IMR-90 (cell line): ENCODE measurements around the gene FCRL2. TPM values are rescaled to one million over a fixed set of nuclear protein-coding genes. Genes with fewer than 3 reads are reported as not detected.

Experiments
- ATAC-seq: fragments of 200-7000 bp; cut with Tn5 transposase; 2 replicates; pipeline ENCODE4 v1.9.1; 2020; ENCODE audit warnings: low read depth, mild to moderate bottlenecking, moderate library complexity
- BruUV-seq: library from RNA; stranded (reverse); fragments of 400-500 nt; replicated peaks from 2 replicates; lab custom pipeline; 2021; lab: Mats Ljungman, UMichigan
- CTCF ChIA-PET: fragments of 300-600 bp; formaldehyde crosslinking; extraction: SDS; loops from one replicate; lab custom pipeline; 2021; ENCODE audit warnings: antibody characterized with exemption; lab: Yijun Ruan, JAX
- POLR2A ChIA-PET: fragments of 300-600 bp; sonication (Branson Sonifier 250); formaldehyde crosslinking; loops from one replicate; lab custom pipeline; 2022; ENCODE audit warnings: antibody characterized with exemption; ENCODE audit not compliant: unreplicated experiment; lab: Charles Lee
- DNase-seq: peaks from one replicate; pipeline ENCODE4 v3.0.0; 2013
- H2AFZ ChIP-seq: replicated peaks from 2 replicates; pipeline ENCODE3; 2013; ENCODE audit warnings: low read length, mild to moderate bottlenecking; ENCODE audit not compliant: poor library complexity
- H2AK5ac ChIP-seq: 2 replicates; pipeline ENCODE4 v1.6.1; 2013; ENCODE audit warnings: low read depth, low read length, inconsistent platforms
- H2AK9ac ChIP-seq: replicated peaks from 2 replicates; pipeline ENCODE3; 2013; ENCODE audit warnings: mild to moderate bottlenecking, low read depth, low read length, moderate library complexity; ENCODE audit not compliant: poor library complexity
- H2BK120ac ChIP-seq: 2 replicates; pipeline ENCODE4 v1.6.1; 2013; ENCODE audit warnings: low read depth, low read length, inconsistent platforms
- H2BK15ac ChIP-seq: 3 replicates; pipeline ENCODE4 v1.6.1; 2013; ENCODE audit warnings: low read depth, low read length, inconsistent platforms
- H2BK20ac ChIP-seq: 2 replicates; pipeline ENCODE4 v1.6.1; 2013; ENCODE audit warnings: low read depth, mild to moderate bottlenecking, inconsistent platforms, low read length, moderate library complexity
- H2BK5ac ChIP-seq: 2 replicates; pipeline ENCODE4 v1.6.1; 2013; ENCODE audit warnings: mild to moderate bottlenecking, low read depth, low read length, inconsistent platforms; ENCODE audit not compliant: poor library complexity, severe bottlenecking
- H3K14ac ChIP-seq: replicated peaks from 2 replicates; pipeline ENCODE4 v1.6.1; 2013; ENCODE audit warnings: low read depth, low read length, inconsistent platforms
- H3K18ac ChIP-seq: 2 replicates; pipeline ENCODE4 v1.6.1; 2013; ENCODE audit warnings: low read depth, low read length, control low read depth
- H3K23ac ChIP-seq: 2 replicates; pipeline ENCODE4 v1.6.1; 2013; ENCODE audit warnings: low read depth, low read length, inconsistent platforms
- H3K27ac ChIP-seq: 2 replicates; pipeline ENCODE4 v1.5.1; 2013; ENCODE audit warnings: mild to moderate bottlenecking, control low read depth, low read length; ENCODE audit not compliant: insufficient read depth
- H3K27me3 ChIP-seq: 2 replicates; pipeline ENCODE4 v1.6.1; 2013; ENCODE audit warnings: low read length; ENCODE audit not compliant: control insufficient read depth, insufficient read depth
- H3K36me3 ChIP-seq: 2 replicates; pipeline ENCODE4 v1.6.1; 2013; ENCODE audit warnings: low read length, mixed read lengths; ENCODE audit not compliant: control insufficient read depth, insufficient read depth
- H3K4ac ChIP-seq: 2 replicates; pipeline ENCODE4 v1.6.1; 2013; ENCODE audit warnings: low read depth, low read length, inconsistent platforms
- H3K4me1 ChIP-seq: 2 replicates; pipeline ENCODE4 v1.6.1; 2013; ENCODE audit warnings: low read length, mixed read lengths; ENCODE audit not compliant: control insufficient read depth, insufficient read depth
- H3K4me2 ChIP-seq: 2 replicates; pipeline ENCODE4 v1.6.1; 2013; ENCODE audit warnings: low read depth, mild to moderate bottlenecking, control low read depth, low read length, moderate library complexity
- H3K4me3 ChIP-seq: 2 replicates; pipeline ENCODE4 v1.5.1; 2013; ENCODE audit warnings: low read depth, mild to moderate bottlenecking, control low read depth, low read length, moderate library complexity; ENCODE audit not compliant: insufficient read depth
- H3K56ac ChIP-seq: 2 replicates; pipeline ENCODE4 v1.6.1; 2013; ENCODE audit warnings: low read length, inconsistent platforms; ENCODE audit not compliant: insufficient read depth; ENCODE audit errors: extremely low read depth
- H3K79me1 ChIP-seq, 2 experiments: 2 replicates each; pipeline ENCODE4 v1.6.1; 2013; ENCODE audit warnings: low read length in 2 of 2, inconsistent platforms in 1 of 2, low read depth in 1 of 2
- H3K9ac ChIP-seq: 2 replicates; pipeline ENCODE4 v1.6.1; 2013; ENCODE audit warnings: low read depth, low read length, control low read depth
- H3K9me1 ChIP-seq: 2 replicates; pipeline ENCODE4 v1.6.1; 2013; ENCODE audit warnings: low read length, inconsistent platforms; ENCODE audit not compliant: insufficient read depth
- H3K9me3 ChIP-seq: 2 replicates; pipeline ENCODE4 v1.6.1; 2013; ENCODE audit warnings: low read length; ENCODE audit not compliant: control insufficient read depth, insufficient read depth
- H4K20me1 ChIP-seq: 2 replicates; pipeline ENCODE4 v1.6.1; 2013; ENCODE audit warnings: low read length, inconsistent platforms; ENCODE audit not compliant: insufficient read depth
- H4K5ac ChIP-seq: 2 replicates; pipeline ENCODE4 v1.6.1; 2013; ENCODE audit warnings: mild to moderate bottlenecking, low read depth, low read length, control low read depth
- H4K8ac ChIP-seq, 2 experiments: 2 replicates each; pipeline ENCODE4 v1.6.1; 2013; ENCODE audit warnings: low read depth in 2 of 2, low read length in 2 of 2, control low read depth in 1 of 2, inconsistent platforms in 1 of 2
- H4K91ac ChIP-seq: 2 replicates; pipeline ENCODE4 v1.6.1; 2013; ENCODE audit warnings: low read depth, low read length, inconsistent platforms; ENCODE audit not compliant: insufficient read depth
- BHLHE40 ChIP-seq: fragments of 150-350 bp; IDR thresholded peaks from 2 replicates; pipeline ENCODE4 v1.6.1; 2016; ENCODE audit warnings: mild to moderate bottlenecking, low read depth, low read length
- CEBPB ChIP-seq: IDR thresholded peaks from 2 replicates; pipeline ENCODE4 v1.6.1; 2012; ENCODE audit warnings: low read depth, low read length, improper control_type of control experiment
- CHD1 ChIP-seq: IDR thresholded peaks from 2 replicates; pipeline ENCODE4 v1.6.1; 2012; ENCODE audit warnings: low read depth, low read length, improper control_type of control experiment
- CTCF ChIP-seq: conservative IDR thresholded peaks from 2 replicates; pipeline ENCODE4 v1.5.1; 2012; ENCODE audit warnings: mild to moderate bottlenecking, low read depth, low read length, improper control_type of control experiment
- ELK1 ChIP-seq: fragments of 150-350 bp; IDR thresholded peaks from 2 replicates; pipeline ENCODE4 v1.6.1; 2016; ENCODE audit warnings: low read depth, mild to moderate bottlenecking, low read length, moderate library complexity, borderline replicate concordance
- FOS ChIP-seq: fragments of 150-350 bp; IDR thresholded peaks from 2 replicates; pipeline ENCODE4 v1.6.1; 2016; ENCODE audit warnings: low read depth, low read length
- MAFK ChIP-seq: IDR thresholded peaks from 2 replicates; pipeline ENCODE4 v1.6.1; 2012; ENCODE audit warnings: low read depth, low read length, improper control_type of control experiment
- MAZ ChIP-seq: IDR thresholded peaks from 2 replicates; pipeline ENCODE4 v1.6.1; 2012; ENCODE audit warnings: low read depth, mild to moderate bottlenecking, low read length, improper control_type of control experiment, moderate library complexity, borderline replicate concordance
- MXI1 ChIP-seq: IDR thresholded peaks from 2 replicates; pipeline ENCODE4 v1.6.1; 2012; ENCODE audit warnings: low read depth, mild to moderate bottlenecking, low read length, moderate library complexity, borderline replicate concordance
- NFE2L2 ChIP-seq: fragments of 150-350 bp; IDR thresholded peaks from 2 replicates; pipeline ENCODE4 v1.6.1; 2016; ENCODE audit warnings: low read depth, mild to moderate bottlenecking, low read length
- POLR2A ChIP-seq: IDR thresholded peaks from 2 replicates; pipeline ENCODE4 v1.6.1; 2012; ENCODE audit warnings: mild to moderate bottlenecking, low read depth, low read length
- RAD21 ChIP-seq: IDR thresholded peaks from 2 replicates; pipeline ENCODE4 v1.6.1; 2012; ENCODE audit warnings: low read length, improper control_type of control experiment
- RFX5 ChIP-seq: IDR thresholded peaks from 2 replicates; pipeline ENCODE4 v1.8.0; 2012; ENCODE audit warnings: low read depth, mild to moderate bottlenecking, low read length, moderate library complexity
- SMC3 ChIP-seq: fragments of 150-350 bp; IDR thresholded peaks from 2 replicates; pipeline ENCODE4 v1.6.1; 2016; ENCODE audit warnings: low read depth, mild to moderate bottlenecking, antibody characterized with exemption, low read length, moderate library complexity
- WGBS, 2 experiments: methylation state at CpG; one replicate each; pipeline versions ENCODE4 v1.1.5 to v1.1.7; 2013; ENCODE audit warnings: missing lambda C conversion rate in 2 of 2; ENCODE audit not compliant: insufficient read length in 1 of 2; ENCODE audit errors: extremely low coverage in 2 of 2; 5-methylcytosine and 5-hydroxymethylcytosine counted together
- dilution Hi-C: fragments of 300-500 bp; cut with HindIII; formaldehyde crosslinking; loops from one replicate; pipeline ENCODE4 v1.14.3; 2018; ENCODE audit warnings: low sequenced_read_pairs; ENCODE audit not compliant: unreplicated experiment
- in situ Hi-C: fragments of 300-500 bp; cut with MboI; formaldehyde crosslinking; loops from 3 replicates; pipeline ENCODE4 v1.14.3; 2019; ENCODE audit warnings: low sequenced_read_pairs, inconsistent platforms, mixed read lengths
- intact Hi-C: fragments of 100-400 bp; cut with micrococcal nuclease; formaldehyde crosslinking; loops from 2 replicates; pipeline ENCODE4 v1.10.0; 2022
- polyA plus RNA-seq, 3 experiments: library from polyadenylated mRNA; depleted of rRNA; stranded (reverse); fragments of >200 nt; gene quantifications; 2 replicates each; pipeline ENCODE4 v1.2.3, GENCODE V29; 2012; ENCODE audit warnings: low replicate concordance in 1 of 3
- total RNA-seq: library from RNA; depleted of rRNA; stranded (reverse); fragments of >200 nt; gene quantifications from 2 replicates; pipeline ENCODE4 v1.2.3, GENCODE V29; 2012
- TF ChIP-seq, protein P1 (sequence below): fragments of 150-350 bp; IDR thresholded peaks from 2 replicates; pipeline ENCODE4 v1.6.1; 2017; ENCODE audit warnings: mild to moderate bottlenecking, antibody characterized with exemption, low read length, low read depth

FCRL2 gene
- total and polyA plus RNA-seq, 2 of the 4 experiments (the other 2 are of a cell fraction): not detected

GRCh38 chr1:157799996-157800395 is 23.1 kb upstream of the FCRL2 start:
- Histone ChIP-seq H3K27me3 (no peaks in the 10 kb centered on the region), H4K5ac (no peak overlapping the region), H3K4me2 (no peak overlapping the region), H3K23ac (no peak overlapping the region), H4K20me1 (no peaks in the 10 kb centered on the region), H3K27ac (no peak overlapping the region), H3K4me1 (no peaks in the 10 kb centered on the region), H3K9me3 (no peaks in the 10 kb centered on the region), H3K14ac (no peak overlapping the region), H2BK20ac (no peak overlapping the region), H2BK5ac (no peak overlapping the region), H3K79me1 (no peaks in the 10 kb centered on the region), H3K9me1 (no peaks in the 10 kb centered on the region), H3K4me3 (no peak overlapping the region), H3K9ac (no peak overlapping the region), H4K8ac (no peak overlapping the region), H3K56ac (no peak overlapping the region), H2BK15ac (no peak overlapping the region), H3K36me3 (no peaks in the 10 kb centered on the region), H2AFZ (no peak overlapping the region), H4K91ac (no peak overlapping the region), H3K18ac (no peak overlapping the region), H2AK5ac (no peak overlapping the region), H2AK9ac (no peak overlapping the region), H2BK120ac (no peak overlapping the region), H3K4ac (no peak overlapping the region)
- POLR2A ChIA-PET: no interaction called here
- dilution Hi-C loops (no loop called here), in situ Hi-C loops (no loop called here), intact Hi-C loops (no loop called here)
- CTCF ChIA-PET: no interaction called here
- TF ChIP-seq MAZ: no peak
- TF ChIP-seq CEBPB: no peak
- TF ChIP-seq POLR2A: no peak
- TF ChIP-seq, protein P1, sequence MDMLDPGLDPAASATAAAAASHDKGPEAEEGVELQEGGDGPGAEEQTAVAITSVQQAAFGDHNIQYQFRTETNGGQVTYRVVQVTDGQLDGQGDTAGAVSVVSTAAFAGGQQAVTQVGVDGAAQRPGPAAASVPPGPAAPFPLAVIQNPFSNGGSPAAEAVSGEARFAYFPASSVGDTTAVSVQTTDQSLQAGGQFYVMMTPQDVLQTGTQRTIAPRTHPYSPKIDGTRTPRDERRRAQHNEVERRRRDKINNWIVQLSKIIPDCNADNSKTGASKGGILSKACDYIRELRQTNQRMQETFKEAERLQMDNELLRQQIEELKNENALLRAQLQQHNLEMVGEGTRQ: no peak
- no peak for TF ChIP-seq ELK1
- TF ChIP-seq RFX5: no peak
- TF ChIP-seq MAFK: no peak
- TF ChIP-seq NFE2L2: no peak
- TF ChIP-seq BHLHE40: no peak
- TF ChIP-seq RAD21: no peak
- no peak for TF ChIP-seq SMC3
- no peak for TF ChIP-seq FOS
- TF ChIP-seq MXI1: no peak
- TF ChIP-seq CTCF: no peak
- TF ChIP-seq CHD1: no peak
- no peak for DNase-seq
- no peak for ATAC-seq
- no TSS peak for BruUV-seq
- WGBS, 2 experiments: no CpG with 5 or more reads among the region's 1 CpG
